ENCODE data around the gene NAA35. TPM values are rescaled to one million over a fixed set of nuclear protein-coding genes. Genes with fewer than 3 reads are reported as not detected.

NAA35 gene
- 21.3 and 22.4 TPM in 2 replicates for total RNA-seq

GRCh38 chr9:85940832-85941621, at the start of gene NAA35:
Gene NAA35 (plus strand): TSS chr9:85941146. CDS start chr9:85942160, 1,014 bp downstream.

Other genes with a start within 250 kb of the NAA35 start
- 25.1 and 28.2 TPM in 2 replicates for gene AGTPBP1, start 199.2 kb upstream of the NAA35 start, total RNA-seq
- 41.5 and 44.4 TPM in 2 replicates for gene GOLM1, start 158.4 kb downstream of the NAA35 start, total RNA-seq